Breast epithelium (tissue), 4 donors: ENCODE data around the gene CASQ2. TPM values are rescaled to one million over a fixed set of nuclear protein-coding genes. Genes with fewer than 3 reads are reported as not detected.

Experiments used
- DNase-seq, 2 donors: peaks; one replicate each; pipeline ENCODE4 v3.0.0-alpha.2; 2019; ENCODE audit warnings: low spot score in 2 of 2
- H3K27ac ChIP-seq, 2 donors: fragments of 200-600 bp; sonication (generic) in 1 of 2; one replicate each; pipeline ENCODE4 v1.5.1; 2016 to 2019; ENCODE audit warnings: mild to moderate bottlenecking in 1 of 2
- H3K27me3 ChIP-seq, 2 donors: fragments of 200-600 bp; sonication (generic) in 1 of 2; one replicate each; pipeline versions ENCODE4 v1.5.1 to v1.6.0; 2017 to 2019; ENCODE audit warnings: control low read depth in 1 of 2, mild to moderate bottlenecking in 1 of 2
- H3K36me3 ChIP-seq: fragments of 200-600 bp; one replicate; pipeline ENCODE4 v1.5.1; 2019
- H3K4me1 ChIP-seq, 2 donors: fragments of 200-600 bp; sonication (generic); one replicate each; pipeline ENCODE4 v1.5.1; 2016 to 2019; ENCODE audit warnings: control low read depth in 1 of 2
- H3K4me3 ChIP-seq, 3 donors: fragments of 200-600 bp; sonication (generic); 1 replicate in 2 of 3; 2 replicates in 1 of 3; pipeline ENCODE4 v1.5.1; 2016 to 2019; ENCODE audit warnings: mild to moderate bottlenecking in 3 of 3, moderate library complexity in 2 of 3
- H3K9me3 ChIP-seq, 2 donors: fragments of 200-600 bp; sonication (generic) in 1 of 2; one replicate each; pipeline ENCODE4 v1.5.1; 2016 to 2019; ENCODE audit warnings: control low read depth in 1 of 2
- CTCF ChIP-seq, 3 donors: fragments of 450-650 bp; IDR thresholded peaks; one replicate each; pipeline ENCODE4 v1.5.1; 2016 to 2017; ENCODE audit warnings: antibody characterized with exemption in 3 of 3, mild to moderate bottlenecking in 3 of 3, moderate library complexity in 3 of 3
- POLR2A ChIP-seq: fragments of 450-650 bp; IDR thresholded peaks from one replicate; pipeline ENCODE4 v1.6.1; 2016; ENCODE audit warnings: antibody characterized with exemption, mild to moderate bottlenecking, moderate library complexity
- POLR2AphosphoS5 ChIP-seq, 3 donors: sonication (generic); formaldehyde crosslinking; IDR thresholded peaks; one replicate each; pipeline ENCODE4 v1.6.1; 2017; ENCODE audit warnings: antibody characterized with exemption in 3 of 3
- intact Hi-C: fragments of 100-400 bp; cut with DNase I; formaldehyde crosslinking; loops from one replicate; pipeline ENCODE4 v1.15.1; 2023; ENCODE audit warnings: low total_unique reads
- total RNA-seq, 3 donors: library from RNA; depleted of rRNA; stranded (reverse); fragments of >200 nt; gene quantifications; one replicate each; pipeline ENCODE4 v1.1.0, GENCODE V29; 2016

Gene CASQ2
- total RNA-seq, 3 donors from 2014 or later: 2.1 to 3.3 (median 2.6) TPM

- no peaks in the 10 kb centered on the region for H3K36me3 ChIP-seq
- no peak for DNase-seq
- H3K27ac ChIP-seq: no peak overlapping the region
- intact Hi-C loops: no loop called here
- peaks cover 0 to 17% of the 10 kb centered on the region in 2 donors for H3K27me3 ChIP-seq
- no peak overlapping the region for H3K4me3 ChIP-seq
- TF ChIP-seq POLR2AphosphoS5 (IDR thresholded peaks at IDR 0.05) (no peak), POLR2A (no peak), CTCF (IDR thresholded peaks at IDR 0.05) (no peak)
- H3K9me3 ChIP-seq: no peaks in the 10 kb centered on the region
- H3K4me1 ChIP-seq: no peaks in the 10 kb centered on the region
These were observed 57.5 kb downstream of the CASQ2 start for GRCh38 chr1:115710859-115711624.

GRCh38 chr1:115706587-115707425 is 61.7 kb downstream of the CASQ2 start:
- intact Hi-C loops: no loop called here
- Histone ChIP-seq H3K27ac (no peak overlapping the region), H3K36me3 (no peaks in the 10 kb centered on the region), H3K27me3 (peaks cover 0 to 17% of the 10 kb centered on the region in 2 donors), H3K4me1 (no peaks in the 10 kb centered on the region), H3K9me3 (no peaks in the 10 kb centered on the region), H3K4me3 (no peak overlapping the region)
- TF ChIP-seq CTCF (IDR thresholded peaks at IDR 0.05) (peak in 2 of 3 donors; percentile 18 to 28), POLR2A (no peak), POLR2AphosphoS5 (IDR thresholded peaks at IDR 0.05) (no peak)
- no peak for DNase-seq

- H3K4me3 ChIP-seq: no peak overlapping the region
- H3K36me3 ChIP-seq: no peaks in the 10 kb centered on the region
- DNase-seq: no peak
- peaks cover 0 to 14% of the 10 kb centered on the region in 2 donors for H3K27me3 ChIP-seq
- TF ChIP-seq POLR2A (no peak), POLR2AphosphoS5 (IDR thresholded peaks at IDR 0.05) (no peak), CTCF (IDR thresholded peaks at IDR 0.05) (no peak)
- no peaks in the 10 kb centered on the region for H3K4me1 ChIP-seq
- intact Hi-C loops: no loop called here
- H3K27ac ChIP-seq: no peak overlapping the region
- no peaks in the 10 kb centered on the region for H3K9me3 ChIP-seq
These were observed 62.6 kb downstream of the CASQ2 start for GRCh38 chr1:115705963-115706362.

GRCh38 chr1:115705085-115705951 is 63.2 kb downstream of the CASQ2 start:
- intact Hi-C loops: no loop called here
- H3K27me3 ChIP-seq: peaks cover 0 to 7% of the 10 kb centered on the region in 2 donors
- no peak overlapping the region for H3K4me3 ChIP-seq
- H3K4me1 ChIP-seq: no peaks in the 10 kb centered on the region
- no peaks in the 10 kb centered on the region for H3K9me3 ChIP-seq
- H3K36me3 ChIP-seq: no peaks in the 10 kb centered on the region
- TF ChIP-seq POLR2AphosphoS5 (IDR thresholded peaks at IDR 0.05): no peak
- no peak for TF ChIP-seq CTCF (IDR thresholded peaks at IDR 0.05)
- no peak for TF ChIP-seq POLR2A
- no peak overlapping the region for H3K27ac ChIP-seq
- no peak for DNase-seq
